Muscle of leg (tissue), 11 donors: ENCODE results near the gene LHFPL3. TPM values are rescaled to one million over a fixed set of nuclear protein-coding genes. Genes with fewer than 3 reads are reported as not detected.

Experiments used
- DNase-seq: peaks from one replicate; pipeline ENCODE4 v3.0.0; 2013
- H3K27ac ChIP-seq: one replicate; pipeline ENCODE4 v1.5.1; 2013; ENCODE audit warnings: mild to moderate bottlenecking, low read length, control low read depth
- H3K27me3 ChIP-seq: one replicate; pipeline ENCODE4 v1.6.1; 2013; ENCODE audit warnings: low read length; ENCODE audit not compliant: control insufficient read depth, insufficient read depth
- H3K36me3 ChIP-seq: one replicate; pipeline ENCODE4 v1.6.1; 2013; ENCODE audit warnings: low read length; ENCODE audit not compliant: control insufficient read depth, insufficient read depth
- H3K4me1 ChIP-seq: one replicate; pipeline ENCODE4 v1.6.1; 2013; ENCODE audit warnings: low read length; ENCODE audit not compliant: control insufficient read depth, insufficient read depth
- H3K4me3 ChIP-seq: one replicate; pipeline ENCODE4 v1.5.1; 2013; ENCODE audit warnings: low read length, control low read depth
- H3K9me3 ChIP-seq: replicated peaks from 2 replicates; pipeline ENCODE4 v1.6.1; 2013; ENCODE audit warnings: low read depth, low read length; ENCODE audit not compliant: control insufficient read depth
- WGBS: methylation state at CpG from one replicate; pipeline ENCODE4 v1.1.5; 2013; ENCODE audit warnings: missing lambda C conversion rate; ENCODE audit not compliant: insufficient coverage; 5-methylcytosine and 5-hydroxymethylcytosine counted together
- polyA plus RNA-seq, 8 donors: library from polyadenylated mRNA; unstranded; fragments of 120-200 nt; gene quantifications; one replicate each; pipeline versions ENCODE4 v1.2.1 to v1.2.3, GENCODE V29; 2013; ENCODE audit warnings: inconsistent platforms in 1 of 8, low replicate concordance in 1 of 8; ENCODE audit not compliant: insufficient read length in 8 of 8, insufficient read depth in 1 of 8
- total RNA-seq: library from RNA; stranded (reverse); fragments of 120-200 nt; gene quantifications from one replicate; pipeline ENCODE4 v1.2.4, GENCODE V29; 2013

Gene LHFPL3
- total and polyA plus RNA-seq, 9 donors, result 0.06 to 0.47 (median 0.17) TPM; not detected in 6

DNA sequence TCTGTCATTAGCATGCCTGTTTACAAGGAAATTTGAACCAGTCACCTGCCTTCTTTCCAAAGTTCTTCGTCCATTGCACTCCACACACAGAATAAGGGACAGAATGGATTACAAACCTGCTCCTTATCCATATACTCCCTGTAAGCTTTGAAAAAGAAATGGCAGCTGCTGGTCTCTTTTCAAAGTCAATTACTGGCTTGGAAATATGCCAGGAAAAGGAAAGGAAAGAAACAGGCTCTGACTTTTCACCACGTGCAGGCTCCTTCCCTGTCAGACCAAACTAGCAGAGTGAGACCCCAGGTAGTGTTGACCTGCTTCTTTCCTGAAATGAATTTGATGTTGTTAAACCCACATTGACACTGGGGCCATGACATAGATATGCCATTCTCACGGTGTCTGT lies 84.5 kb downstream of the LHFPL3 start:
- Histone ChIP-seq H3K4me1 (no peaks in the 10 kb centered on the region), H3K9me3 (no peaks in the 10 kb centered on the region), H3K36me3 (no peaks in the 10 kb centered on the region), H3K4me3 (no peak overlapping the region), H3K27ac (no peak overlapping the region), H3K27me3 (no peaks in the 10 kb centered on the region)
- DNase-seq, result no peak
- 54% methylated on average over 1 of the region's 3 CpGs for WGBS

DNA sequence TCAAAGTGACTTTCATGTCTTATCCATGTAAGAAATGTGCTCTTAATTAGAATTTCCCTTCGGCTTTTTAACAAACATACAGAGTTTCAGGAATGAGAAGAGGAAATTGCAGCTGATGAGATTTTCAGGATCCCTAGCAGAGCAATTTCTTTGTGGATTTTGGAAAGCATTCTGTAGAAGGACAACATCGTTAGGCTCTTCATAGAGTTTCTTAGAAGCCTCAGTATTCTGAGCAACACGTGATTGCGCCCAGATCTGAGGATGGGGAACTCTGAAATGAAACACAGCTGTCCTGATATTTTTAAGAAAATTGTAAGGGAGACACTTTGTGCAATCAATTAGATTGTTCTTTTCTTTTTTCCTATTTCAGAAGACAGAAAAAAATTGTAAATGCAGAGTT lies 85.8 kb downstream of the LHFPL3 start:
- WGBS, result 68% methylated on average over 3 of the region's 4 CpGs
- DNase-seq, result no peak
- H3K9me3 ChIP-seq, result no peaks in the 10 kb centered on the region
- no peaks in the 10 kb centered on the region for H3K4me1 ChIP-seq
- no peaks in the 10 kb centered on the region for H3K36me3 ChIP-seq
- H3K4me3 ChIP-seq, result no peak overlapping the region
- no peaks in the 10 kb centered on the region for H3K27me3 ChIP-seq
- no peak overlapping the region for H3K27ac ChIP-seq

DNA sequence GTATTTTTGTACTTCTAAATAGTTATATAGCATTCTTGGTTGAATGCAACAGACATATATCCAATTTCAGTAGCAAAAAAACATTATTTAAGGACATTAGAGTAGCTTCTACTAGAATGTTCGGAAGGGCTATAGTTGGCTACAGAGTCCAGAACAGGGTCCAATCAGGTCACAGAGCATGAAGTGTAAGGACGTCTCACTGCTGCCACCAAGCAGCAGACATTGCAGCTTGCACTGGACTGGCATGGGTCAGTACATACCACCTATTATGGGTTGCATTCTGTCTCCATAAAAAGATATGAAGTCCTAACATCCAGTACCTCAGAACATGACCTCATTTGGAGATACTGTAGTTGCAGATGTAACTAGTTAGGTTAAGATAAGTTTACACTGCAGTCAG lies 87.3 kb downstream of the LHFPL3 start:
- Histone ChIP-seq H3K4me3 (no peak overlapping the region), H3K36me3 (no peaks in the 10 kb centered on the region), H3K27ac (no peak overlapping the region), H3K9me3 (no peaks in the 10 kb centered on the region), H3K4me1 (no peaks in the 10 kb centered on the region), H3K27me3 (no peaks in the 10 kb centered on the region)
- WGBS, result 50% methylated on average over 2 of the region's 2 CpGs
- DNase-seq, result no peak

DNA sequence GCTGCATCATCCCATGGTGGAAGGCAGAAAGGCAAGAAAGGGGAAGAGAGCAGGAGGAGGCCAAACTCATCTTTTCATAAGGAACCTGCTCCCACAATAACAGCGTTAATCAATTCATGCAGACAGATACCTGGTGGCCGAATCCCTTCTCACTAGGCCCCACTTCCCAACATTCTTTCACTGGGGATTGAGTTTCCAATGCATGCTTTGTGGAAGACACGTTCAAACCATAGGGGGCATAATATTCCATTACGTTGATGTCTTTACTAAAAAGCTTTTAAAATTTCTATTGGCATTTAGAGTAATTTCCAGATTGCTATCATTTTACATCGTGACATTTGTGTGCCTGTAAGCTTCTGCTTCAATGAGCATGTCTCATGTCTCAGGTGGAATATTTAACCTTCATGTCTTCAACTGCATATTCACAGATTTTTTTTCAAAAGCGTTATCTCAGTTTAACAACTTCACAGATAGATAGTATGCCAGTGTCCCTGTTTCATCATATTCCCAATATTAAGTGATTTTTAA lies 88.5 kb downstream of the LHFPL3 start:
- Histone ChIP-seq H3K4me1 (no peaks in the 10 kb centered on the region), H3K36me3 (no peaks in the 10 kb centered on the region), H3K4me3 (no peak overlapping the region), H3K9me3 (no peaks in the 10 kb centered on the region), H3K27ac (no peak overlapping the region), H3K27me3 (no peaks in the 10 kb centered on the region)
- 80% methylated on average over 1 of the region's 6 CpGs for WGBS
- no peak for DNase-seq

DNA sequence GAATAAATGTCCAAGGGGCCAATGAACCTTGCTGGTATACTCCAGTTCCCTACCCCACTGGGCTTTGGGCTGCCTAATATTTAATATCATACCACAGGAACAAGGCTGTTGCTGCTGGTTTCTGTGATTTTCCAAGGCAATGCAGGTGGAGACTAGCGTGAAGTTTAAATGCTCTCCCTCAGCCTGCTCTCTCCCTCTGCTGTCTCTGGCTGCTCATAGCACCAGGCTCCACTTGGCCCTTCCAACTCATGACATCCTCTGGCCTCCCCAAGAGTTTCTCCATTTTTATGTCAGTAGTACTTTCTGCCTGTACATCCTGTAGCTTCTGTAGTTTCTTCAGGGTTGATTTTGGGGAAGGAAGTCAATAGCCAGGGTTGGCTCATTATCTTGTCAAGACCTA lies 103.5 kb downstream of the LHFPL3 start:
- Histone ChIP-seq H3K4me1 (no peaks in the 10 kb centered on the region), H3K27me3 (no peaks in the 10 kb centered on the region), H3K36me3 (no peaks in the 10 kb centered on the region), H3K9me3 (no peaks in the 10 kb centered on the region), H3K27ac (no peak overlapping the region), H3K4me3 (no peak overlapping the region)
- 50% methylated on average over 1 of the region's 1 CpG for WGBS
- DNase-seq, result no peak

DNA sequence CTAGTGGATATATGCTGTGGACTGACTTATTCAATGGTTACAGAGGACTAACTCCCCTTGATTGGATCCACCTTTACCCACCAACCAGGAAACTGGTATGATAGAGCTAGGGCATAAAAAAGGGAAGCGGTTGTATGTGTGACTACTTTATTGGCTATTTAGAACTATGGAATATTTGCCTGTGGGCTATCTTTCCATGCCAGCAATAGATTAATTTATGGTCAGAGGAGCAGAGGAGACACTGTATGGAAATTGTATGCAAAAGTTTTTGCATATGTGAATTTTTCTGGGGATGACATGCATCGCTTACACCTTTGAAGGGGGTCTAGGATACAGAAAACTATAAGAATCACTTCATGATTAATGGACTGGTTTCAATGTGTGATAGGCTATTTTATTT lies 105.7 kb downstream of the LHFPL3 start:
- Histone ChIP-seq H3K4me3 (no peak overlapping the region), H3K27ac (no peak overlapping the region), H3K9me3 (no peaks in the 10 kb centered on the region), H3K36me3 (no peaks in the 10 kb centered on the region), H3K27me3 (no peaks in the 10 kb centered on the region), H3K4me1 (no peaks in the 10 kb centered on the region)
- no peak for DNase-seq
- WGBS, result 100% methylated on average over 1 of the region's 2 CpGs

DNA sequence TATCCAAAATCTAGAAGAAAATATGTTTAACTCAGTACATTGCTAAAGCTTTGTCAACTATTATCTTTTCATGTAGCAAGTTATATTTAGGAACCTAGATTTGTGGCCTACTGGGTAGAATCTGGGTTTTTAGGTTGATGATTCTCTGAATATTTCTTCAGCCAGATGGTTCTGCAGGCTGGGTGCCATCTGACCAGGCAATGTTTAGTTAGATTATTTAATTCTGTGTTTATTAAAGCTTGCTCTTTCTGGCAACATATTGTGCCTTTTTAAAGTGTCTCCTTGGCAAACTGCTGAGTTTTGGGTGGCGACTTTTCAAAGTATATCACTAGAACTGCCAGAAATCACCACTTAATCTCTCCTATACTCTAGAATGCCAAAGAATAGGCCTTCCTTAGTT lies 114.1 kb downstream of the LHFPL3 start:
- H3K36me3 ChIP-seq, result no peaks in the 10 kb centered on the region
- no peak for DNase-seq
- H3K9me3 ChIP-seq, result no peaks in the 10 kb centered on the region
- no peak overlapping the region for H3K27ac ChIP-seq
- WGBS, result 40% methylated on average over 1 of the region's 1 CpG
- H3K27me3 ChIP-seq, result no peaks in the 10 kb centered on the region
- no peaks in the 10 kb centered on the region for H3K4me1 ChIP-seq
- H3K4me3 ChIP-seq, result no peak overlapping the region

DNA sequence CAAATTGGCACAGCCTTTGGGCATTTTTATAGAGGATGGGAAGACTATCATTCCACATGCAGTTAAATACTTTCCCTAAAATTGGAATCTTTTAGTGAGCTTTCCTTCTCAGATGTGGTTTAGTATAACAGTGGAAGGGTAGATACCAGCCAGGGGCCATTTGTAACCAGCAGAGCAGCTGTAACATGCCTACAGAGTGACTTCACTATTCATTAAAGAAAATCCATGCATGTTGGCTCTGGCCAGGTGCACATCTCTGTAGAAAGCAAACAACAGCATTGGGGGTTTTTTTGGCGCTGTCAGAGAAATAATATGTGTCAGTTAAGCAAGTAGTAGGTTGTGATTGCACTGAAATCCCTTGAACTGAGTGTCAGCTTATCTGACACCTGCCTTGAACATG lies 115.6 kb downstream of the LHFPL3 start:
- no peak overlapping the region for H3K27ac ChIP-seq
- H3K4me1 ChIP-seq, result no peaks in the 10 kb centered on the region
- H3K27me3 ChIP-seq, result no peaks in the 10 kb centered on the region
- no peaks in the 10 kb centered on the region for H3K36me3 ChIP-seq
- WGBS, result no CpG with 5 or more reads among the region's 1 CpG
- no peak for DNase-seq
- H3K4me3 ChIP-seq, result no peak overlapping the region
- H3K9me3 ChIP-seq, result no peaks in the 10 kb centered on the region

DNA sequence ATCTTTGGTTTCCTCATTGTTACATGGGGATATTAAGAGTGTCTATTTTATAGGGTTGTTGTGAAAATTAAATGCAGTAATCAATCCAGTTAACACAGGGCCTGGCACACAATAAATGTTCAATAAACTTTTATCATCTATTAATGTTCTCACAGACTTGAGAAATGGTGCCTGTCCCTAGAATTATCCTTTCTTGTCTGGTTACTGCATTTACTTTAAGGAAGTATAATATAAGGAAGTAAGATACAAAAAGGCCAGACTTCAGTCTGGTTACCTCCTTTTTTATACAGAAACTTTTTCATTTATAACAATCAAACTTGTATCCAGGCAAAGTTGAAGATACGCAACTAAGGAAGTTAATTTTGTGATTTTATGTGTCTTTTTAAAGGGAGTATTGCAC lies 117.0 kb downstream of the LHFPL3 start:
- Histone ChIP-seq H3K36me3 (no peaks in the 10 kb centered on the region), H3K4me3 (no peak overlapping the region), H3K4me1 (no peaks in the 10 kb centered on the region), H3K27ac (no peak overlapping the region), H3K9me3 (no peaks in the 10 kb centered on the region), H3K27me3 (no peaks in the 10 kb centered on the region)
- DNase-seq, result no peak
- WGBS, result no CpG with 5 or more reads among the region's 1 CpG

DNA sequence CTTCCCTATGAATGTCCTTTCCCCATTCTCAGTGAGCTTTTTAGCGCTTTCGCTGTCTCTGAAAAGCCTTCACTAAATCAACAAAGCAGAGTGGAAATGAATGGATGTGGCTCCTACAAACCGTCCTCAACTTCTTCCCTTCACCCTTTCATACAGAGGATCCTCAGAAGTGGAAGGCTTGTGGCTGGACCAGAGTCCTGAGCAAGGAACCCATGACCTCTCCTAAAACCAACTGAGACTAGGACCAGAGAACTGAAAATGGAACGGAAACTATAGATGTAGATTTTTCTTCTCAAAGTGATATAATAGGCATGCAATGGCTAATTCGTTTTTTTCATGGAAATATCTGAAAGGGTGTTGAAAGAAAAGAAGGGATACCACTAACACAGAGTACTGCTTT lies 122.5 kb downstream of the LHFPL3 start:
- H3K27me3 ChIP-seq, result no peaks in the 10 kb centered on the region
- H3K4me3 ChIP-seq, result no peak overlapping the region
- H3K27ac ChIP-seq, result no peak overlapping the region
- DNase-seq, result no peak
- no CpG with 5 or more reads among the region's 5 CpGs for whole genome bisulfite sequencing
- no peaks in the 10 kb centered on the region for H3K36me3 ChIP-seq
- no peaks in the 10 kb centered on the region for H3K9me3 ChIP-seq
- no peaks in the 10 kb centered on the region for H3K4me1 ChIP-seq

DNA sequence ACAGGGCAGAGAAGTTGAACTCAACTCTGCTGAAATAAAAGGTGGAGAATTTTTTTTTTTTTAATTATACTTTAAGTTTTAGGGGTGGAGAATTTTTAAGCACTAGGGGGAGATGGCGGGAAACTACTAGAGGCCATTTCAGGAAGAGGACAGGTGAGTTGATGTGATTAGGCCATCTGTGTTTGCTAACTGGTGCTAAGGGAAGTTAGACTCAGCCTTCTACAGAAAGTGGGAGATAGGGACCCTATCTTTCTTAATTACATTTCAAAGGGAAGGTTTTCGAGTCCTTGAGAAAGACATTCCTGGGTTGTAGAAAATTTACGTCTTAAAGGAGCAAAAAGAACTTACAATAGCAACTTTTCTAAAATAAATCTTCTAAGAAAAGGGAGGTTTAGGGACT lies 124.8 kb downstream of the LHFPL3 start:
- Histone ChIP-seq H3K4me3 (no peak overlapping the region), H3K36me3 (no peaks in the 10 kb centered on the region), H3K9me3 (peaks cover 2% of the 10 kb centered on the region), H3K27ac (no peak overlapping the region), H3K4me1 (no peaks in the 10 kb centered on the region), H3K27me3 (no peaks in the 10 kb centered on the region)
- no peak for DNase-seq
- WGBS, result no CpG with 5 or more reads among the region's 3 CpGs
